IMR-90 (cell line): ENCODE measurements around the gene IBA57. TPM values are rescaled to one million over a fixed set of nuclear protein-coding genes. Genes with fewer than 3 reads are reported as not detected.

ENCODE experiments used
- ATAC-seq: fragments of 200-7000 bp; cut with Tn5 transposase; 2 replicates; pipeline ENCODE4 v1.9.1; 2020; ENCODE audit warnings: low read depth, mild to moderate bottlenecking, moderate library complexity
- BruUV-seq: library from RNA; stranded (reverse); fragments of 400-500 nt; replicated peaks from 2 replicates; lab custom pipeline; 2021; lab: Mats Ljungman, UMichigan
- CTCF ChIA-PET: fragments of 300-600 bp; formaldehyde crosslinking; extraction: SDS; loops from one replicate; lab custom pipeline; 2021; ENCODE audit warnings: antibody characterized with exemption; lab: Yijun Ruan, JAX
- POLR2A ChIA-PET: fragments of 300-600 bp; sonication (Branson Sonifier 250); formaldehyde crosslinking; loops from one replicate; lab custom pipeline; 2022; ENCODE audit warnings: antibody characterized with exemption; ENCODE audit not compliant: unreplicated experiment; lab: Charles Lee
- DNase-seq: peaks from one replicate; pipeline ENCODE4 v3.0.0; 2013
- H2AFZ ChIP-seq: replicated peaks from 2 replicates; pipeline ENCODE3; 2013; ENCODE audit warnings: low read length, mild to moderate bottlenecking; ENCODE audit not compliant: poor library complexity
- H2AK5ac ChIP-seq: 2 replicates; pipeline ENCODE4 v1.6.1; 2013; ENCODE audit warnings: low read depth, low read length, inconsistent platforms
- H2AK9ac ChIP-seq: replicated peaks from 2 replicates; pipeline ENCODE3; 2013; ENCODE audit warnings: mild to moderate bottlenecking, low read depth, low read length, moderate library complexity; ENCODE audit not compliant: poor library complexity
- H2BK120ac ChIP-seq: 2 replicates; pipeline ENCODE4 v1.6.1; 2013; ENCODE audit warnings: low read depth, low read length, inconsistent platforms
- H2BK15ac ChIP-seq: 3 replicates; pipeline ENCODE4 v1.6.1; 2013; ENCODE audit warnings: low read depth, low read length, inconsistent platforms
- H2BK20ac ChIP-seq: 2 replicates; pipeline ENCODE4 v1.6.1; 2013; ENCODE audit warnings: low read depth, mild to moderate bottlenecking, inconsistent platforms, low read length, moderate library complexity
- H2BK5ac ChIP-seq: 2 replicates; pipeline ENCODE4 v1.6.1; 2013; ENCODE audit warnings: mild to moderate bottlenecking, low read depth, low read length, inconsistent platforms; ENCODE audit not compliant: poor library complexity, severe bottlenecking
- H3K14ac ChIP-seq: replicated peaks from 2 replicates; pipeline ENCODE4 v1.6.1; 2013; ENCODE audit warnings: low read depth, low read length, inconsistent platforms
- H3K18ac ChIP-seq: 2 replicates; pipeline ENCODE4 v1.6.1; 2013; ENCODE audit warnings: low read depth, low read length, control low read depth
- H3K23ac ChIP-seq: 2 replicates; pipeline ENCODE4 v1.6.1; 2013; ENCODE audit warnings: low read depth, low read length, inconsistent platforms
- H3K27ac ChIP-seq: 2 replicates; pipeline ENCODE4 v1.5.1; 2013; ENCODE audit warnings: mild to moderate bottlenecking, control low read depth, low read length; ENCODE audit not compliant: insufficient read depth
- H3K27me3 ChIP-seq: 2 replicates; pipeline ENCODE4 v1.6.1; 2013; ENCODE audit warnings: low read length; ENCODE audit not compliant: control insufficient read depth, insufficient read depth
- H3K36me3 ChIP-seq: 2 replicates; pipeline ENCODE4 v1.6.1; 2013; ENCODE audit warnings: low read length, mixed read lengths; ENCODE audit not compliant: control insufficient read depth, insufficient read depth
- H3K4ac ChIP-seq: 2 replicates; pipeline ENCODE4 v1.6.1; 2013; ENCODE audit warnings: low read depth, low read length, inconsistent platforms
- H3K4me1 ChIP-seq: 2 replicates; pipeline ENCODE4 v1.6.1; 2013; ENCODE audit warnings: low read length, mixed read lengths; ENCODE audit not compliant: control insufficient read depth, insufficient read depth
- H3K4me2 ChIP-seq: 2 replicates; pipeline ENCODE4 v1.6.1; 2013; ENCODE audit warnings: low read depth, mild to moderate bottlenecking, control low read depth, low read length, moderate library complexity
- H3K4me3 ChIP-seq: 2 replicates; pipeline ENCODE4 v1.5.1; 2013; ENCODE audit warnings: low read depth, mild to moderate bottlenecking, control low read depth, low read length, moderate library complexity; ENCODE audit not compliant: insufficient read depth
- H3K56ac ChIP-seq: 2 replicates; pipeline ENCODE4 v1.6.1; 2013; ENCODE audit warnings: low read length, inconsistent platforms; ENCODE audit not compliant: insufficient read depth; ENCODE audit errors: extremely low read depth
- H3K79me1 ChIP-seq, 2 experiments: 2 replicates each; pipeline ENCODE4 v1.6.1; 2013; ENCODE audit warnings: low read length in 2 of 2, inconsistent platforms in 1 of 2, low read depth in 1 of 2
- H3K9ac ChIP-seq: 2 replicates; pipeline ENCODE4 v1.6.1; 2013; ENCODE audit warnings: low read depth, low read length, control low read depth
- H3K9me1 ChIP-seq: 2 replicates; pipeline ENCODE4 v1.6.1; 2013; ENCODE audit warnings: low read length, inconsistent platforms; ENCODE audit not compliant: insufficient read depth
- H3K9me3 ChIP-seq: 2 replicates; pipeline ENCODE4 v1.6.1; 2013; ENCODE audit warnings: low read length; ENCODE audit not compliant: control insufficient read depth, insufficient read depth
- H4K20me1 ChIP-seq: 2 replicates; pipeline ENCODE4 v1.6.1; 2013; ENCODE audit warnings: low read length, inconsistent platforms; ENCODE audit not compliant: insufficient read depth
- H4K5ac ChIP-seq: 2 replicates; pipeline ENCODE4 v1.6.1; 2013; ENCODE audit warnings: mild to moderate bottlenecking, low read depth, low read length, control low read depth
- H4K8ac ChIP-seq, 2 experiments: 2 replicates each; pipeline ENCODE4 v1.6.1; 2013; ENCODE audit warnings: low read depth in 2 of 2, low read length in 2 of 2, control low read depth in 1 of 2, inconsistent platforms in 1 of 2
- H4K91ac ChIP-seq: 2 replicates; pipeline ENCODE4 v1.6.1; 2013; ENCODE audit warnings: low read depth, low read length, inconsistent platforms; ENCODE audit not compliant: insufficient read depth
- CEBPB ChIP-seq: IDR thresholded peaks from 2 replicates; pipeline ENCODE4 v1.6.1; 2012; ENCODE audit warnings: low read depth, low read length, improper control_type of control experiment
- CHD1 ChIP-seq: IDR thresholded peaks from 2 replicates; pipeline ENCODE4 v1.6.1; 2012; ENCODE audit warnings: low read depth, low read length, improper control_type of control experiment
- FOS ChIP-seq: fragments of 150-350 bp; IDR thresholded peaks from 2 replicates; pipeline ENCODE4 v1.6.1; 2016; ENCODE audit warnings: low read depth, low read length
- MAFK ChIP-seq: IDR thresholded peaks from 2 replicates; pipeline ENCODE4 v1.6.1; 2012; ENCODE audit warnings: low read depth, low read length, improper control_type of control experiment
- MAZ ChIP-seq: IDR thresholded peaks from 2 replicates; pipeline ENCODE4 v1.6.1; 2012; ENCODE audit warnings: low read depth, mild to moderate bottlenecking, low read length, improper control_type of control experiment, moderate library complexity, borderline replicate concordance
- MXI1 ChIP-seq: IDR thresholded peaks from 2 replicates; pipeline ENCODE4 v1.6.1; 2012; ENCODE audit warnings: low read depth, mild to moderate bottlenecking, low read length, moderate library complexity, borderline replicate concordance
- NFE2L2 ChIP-seq: fragments of 150-350 bp; IDR thresholded peaks from 2 replicates; pipeline ENCODE4 v1.6.1; 2016; ENCODE audit warnings: low read depth, mild to moderate bottlenecking, low read length
- POLR2A ChIP-seq: IDR thresholded peaks from 2 replicates; pipeline ENCODE4 v1.6.1; 2012; ENCODE audit warnings: mild to moderate bottlenecking, low read depth, low read length
- RAD21 ChIP-seq: IDR thresholded peaks from 2 replicates; pipeline ENCODE4 v1.6.1; 2012; ENCODE audit warnings: low read length, improper control_type of control experiment
- RCOR1 ChIP-seq: IDR thresholded peaks from 2 replicates; pipeline ENCODE4 v1.6.1; 2012; ENCODE audit warnings: mild to moderate bottlenecking, low read length, improper control_type of control experiment; ENCODE audit not compliant: insufficient replicate concordance
- SMC3 ChIP-seq: fragments of 150-350 bp; IDR thresholded peaks from 2 replicates; pipeline ENCODE4 v1.6.1; 2016; ENCODE audit warnings: low read depth, mild to moderate bottlenecking, antibody characterized with exemption, low read length, moderate library complexity
- WGBS, 2 experiments: methylation state at CpG; one replicate each; pipeline versions ENCODE4 v1.1.5 to v1.1.7; 2013; ENCODE audit warnings: missing lambda C conversion rate in 2 of 2; ENCODE audit not compliant: insufficient read length in 1 of 2; ENCODE audit errors: extremely low coverage in 2 of 2; 5-methylcytosine and 5-hydroxymethylcytosine counted together
- dilution Hi-C: fragments of 300-500 bp; cut with HindIII; formaldehyde crosslinking; loops from one replicate; pipeline ENCODE4 v1.14.3; 2018; ENCODE audit warnings: low sequenced_read_pairs; ENCODE audit not compliant: unreplicated experiment
- in situ Hi-C: fragments of 300-500 bp; cut with MboI; formaldehyde crosslinking; loops from 3 replicates; pipeline ENCODE4 v1.14.3; 2019; ENCODE audit warnings: low sequenced_read_pairs, inconsistent platforms, mixed read lengths
- intact Hi-C: fragments of 100-400 bp; cut with micrococcal nuclease; formaldehyde crosslinking; loops from 2 replicates; pipeline ENCODE4 v1.10.0; 2022
- polyA plus RNA-seq, 3 experiments: library from polyadenylated mRNA; depleted of rRNA; stranded (reverse); fragments of >200 nt; gene quantifications; 2 replicates each; pipeline ENCODE4 v1.2.3, GENCODE V29; 2012; ENCODE audit warnings: low replicate concordance in 1 of 3
- total RNA-seq: library from RNA; depleted of rRNA; stranded (reverse); fragments of >200 nt; gene quantifications from 2 replicates; pipeline ENCODE4 v1.2.3, GENCODE V29; 2012
- TF ChIP-seq, protein P1 (sequence below): fragments of 150-350 bp; IDR thresholded peaks from 2 replicates; pipeline ENCODE4 v1.6.1; 2017; ENCODE audit warnings: mild to moderate bottlenecking, antibody characterized with exemption, low read length, low read depth
- TF ChIP-seq, protein P2 (sequence below): fragments of 150-350 bp; IDR thresholded peaks from 2 replicates; pipeline ENCODE4 v1.6.1; 2016; ENCODE audit warnings: low read depth, mild to moderate bottlenecking, low read length, moderate library complexity, borderline replicate concordance
- TF ChIP-seq, protein P3 (sequence below): conservative IDR thresholded peaks from 2 replicates; pipeline ENCODE4 v1.5.1; 2012; ENCODE audit warnings: mild to moderate bottlenecking, low read depth, low read length, improper control_type of control experiment

IBA57 gene
- total and polyA plus RNA-seq, 2 of the 4 experiments (the other 2 are of a cell fraction) = 2.0 to 2.6 TPM

DNA sequence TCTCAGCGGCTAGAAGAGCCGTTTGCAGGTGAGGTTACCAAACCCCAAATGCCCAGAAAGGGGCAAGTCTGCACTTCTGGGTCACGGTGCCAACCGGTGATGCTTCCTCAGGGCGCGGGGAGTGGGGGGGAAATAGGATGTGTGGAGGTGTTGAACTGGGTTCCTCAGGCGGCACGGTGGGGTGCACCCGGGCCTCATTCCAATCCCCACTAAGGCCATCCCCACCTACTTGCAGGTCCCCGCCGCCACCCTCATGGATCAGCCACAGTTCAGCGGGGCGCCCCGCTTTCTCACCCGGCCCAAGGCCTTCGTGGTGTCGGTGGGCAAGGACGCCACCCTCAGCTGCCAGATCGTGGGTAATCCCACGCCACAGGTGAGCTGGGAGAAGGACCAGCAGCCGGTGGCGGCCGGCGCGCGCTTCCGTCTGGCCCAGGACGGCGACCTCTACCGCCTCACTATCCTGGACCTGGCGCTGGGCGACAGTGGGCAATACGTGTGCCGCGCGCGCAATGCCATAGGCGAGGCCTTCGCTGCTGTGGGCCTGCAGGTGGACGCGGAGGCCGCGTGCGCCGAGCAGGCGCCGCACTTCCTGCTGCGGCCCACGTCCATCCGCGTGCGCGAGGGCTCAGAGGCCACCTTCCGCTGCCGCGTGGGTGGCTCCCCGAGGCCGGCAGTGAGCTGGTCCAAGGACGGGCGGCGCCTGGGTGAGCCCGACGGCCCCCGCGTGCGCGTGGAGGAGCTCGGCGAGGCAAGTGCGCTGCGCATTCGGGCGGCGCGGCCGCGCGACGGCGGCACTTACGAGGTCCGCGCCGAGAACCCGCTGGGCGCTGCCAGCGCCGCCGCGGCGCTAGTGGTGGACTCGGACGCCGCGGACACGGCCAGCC, 46.2 kb downstream of the IBA57 start:
- Histone ChIP-seq H3K4me2 (no peak overlapping the region), H2BK20ac (no peak overlapping the region), H3K18ac (no peak overlapping the region), H3K27me3 (no peaks in the 10 kb centered on the region; the same call in 1 of the 2 replicates), H4K8ac (no peak overlapping the region), H2BK5ac (no peak overlapping the region), H2BK120ac (no peak overlapping the region), H3K9me3 (no peaks in the 10 kb centered on the region), H3K9ac (no peak overlapping the region), H2AK5ac (no peak overlapping the region), H3K4me1 (peaks cover 10% of the 10 kb centered on the region; the same call in 1 of the 2 replicates), H2BK15ac (no peak overlapping the region), H3K4me3 (no peak overlapping the region), H3K79me1 (peaks cover 0 to 13% of the 10 kb centered on the region in 2 experiments; a peak in 2 of 4 replicates), H4K91ac (no peak overlapping the region), H3K9me1 (peaks cover 4% of the 10 kb centered on the region; the same call in 1 of the 2 replicates), H2AFZ (no peak overlapping the region), H3K27ac (no peak overlapping the region), H3K14ac (no peak overlapping the region), H3K4ac (no peak overlapping the region), H3K23ac (no peak overlapping the region), H3K56ac (no peak overlapping the region), H4K5ac (no peak overlapping the region), H4K20me1 (peaks cover 5% of the 10 kb centered on the region; the same call in 1 of the 2 replicates), H2AK9ac (peak overlapping the region; percentile 28), H3K36me3 (peaks cover 5% of the 10 kb centered on the region; the same call in 1 of the 2 replicates)
- POLR2A ChIA-PET = no interaction called here
- ATAC-seq = no peak
- CTCF ChIA-PET = no interaction called here
- WGBS, 2 experiments = 64% methylated on average over 39 of the region's 96 CpGs; no CpG with 5 or more reads in 1 of the 2 experiments
- DNase-seq = no peak
- dilution Hi-C loops = no loop called here
- intact Hi-C loops = loop anchor here (5.0 kb wide), 1 partner anchor 246 kb away; a partner anchor contains a TSS
- in situ Hi-C loops = no loop called here
- no TSS peak for BruUV-seq
- TF ChIP-seq CHD1 (no peak), CEBPB (no peak), MAZ (no peak), RAD21 (no peak), POLR2A (no peak), MXI1 (no peak), FOS (no peak), RCOR1 (no peak), MAFK (no peak), NFE2L2 (no peak), SMC3 (no peak)
- TF ChIP-seq, protein P1, sequence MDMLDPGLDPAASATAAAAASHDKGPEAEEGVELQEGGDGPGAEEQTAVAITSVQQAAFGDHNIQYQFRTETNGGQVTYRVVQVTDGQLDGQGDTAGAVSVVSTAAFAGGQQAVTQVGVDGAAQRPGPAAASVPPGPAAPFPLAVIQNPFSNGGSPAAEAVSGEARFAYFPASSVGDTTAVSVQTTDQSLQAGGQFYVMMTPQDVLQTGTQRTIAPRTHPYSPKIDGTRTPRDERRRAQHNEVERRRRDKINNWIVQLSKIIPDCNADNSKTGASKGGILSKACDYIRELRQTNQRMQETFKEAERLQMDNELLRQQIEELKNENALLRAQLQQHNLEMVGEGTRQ = no peak
- TF ChIP-seq, protein P2, sequence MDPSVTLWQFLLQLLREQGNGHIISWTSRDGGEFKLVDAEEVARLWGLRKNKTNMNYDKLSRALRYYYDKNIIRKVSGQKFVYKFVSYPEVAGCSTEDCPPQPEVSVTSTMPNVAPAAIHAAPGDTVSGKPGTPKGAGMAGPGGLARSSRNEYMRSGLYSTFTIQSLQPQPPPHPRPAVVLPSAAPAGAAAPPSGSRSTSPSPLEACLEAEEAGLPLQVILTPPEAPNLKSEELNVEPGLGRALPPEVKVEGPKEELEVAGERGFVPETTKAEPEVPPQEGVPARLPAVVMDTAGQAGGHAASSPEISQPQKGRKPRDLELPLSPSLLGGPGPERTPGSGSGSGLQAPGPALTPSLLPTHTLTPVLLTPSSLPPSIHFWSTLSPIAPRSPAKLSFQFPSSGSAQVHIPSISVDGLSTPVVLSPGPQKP = no peak
- TF ChIP-seq, protein P3, sequence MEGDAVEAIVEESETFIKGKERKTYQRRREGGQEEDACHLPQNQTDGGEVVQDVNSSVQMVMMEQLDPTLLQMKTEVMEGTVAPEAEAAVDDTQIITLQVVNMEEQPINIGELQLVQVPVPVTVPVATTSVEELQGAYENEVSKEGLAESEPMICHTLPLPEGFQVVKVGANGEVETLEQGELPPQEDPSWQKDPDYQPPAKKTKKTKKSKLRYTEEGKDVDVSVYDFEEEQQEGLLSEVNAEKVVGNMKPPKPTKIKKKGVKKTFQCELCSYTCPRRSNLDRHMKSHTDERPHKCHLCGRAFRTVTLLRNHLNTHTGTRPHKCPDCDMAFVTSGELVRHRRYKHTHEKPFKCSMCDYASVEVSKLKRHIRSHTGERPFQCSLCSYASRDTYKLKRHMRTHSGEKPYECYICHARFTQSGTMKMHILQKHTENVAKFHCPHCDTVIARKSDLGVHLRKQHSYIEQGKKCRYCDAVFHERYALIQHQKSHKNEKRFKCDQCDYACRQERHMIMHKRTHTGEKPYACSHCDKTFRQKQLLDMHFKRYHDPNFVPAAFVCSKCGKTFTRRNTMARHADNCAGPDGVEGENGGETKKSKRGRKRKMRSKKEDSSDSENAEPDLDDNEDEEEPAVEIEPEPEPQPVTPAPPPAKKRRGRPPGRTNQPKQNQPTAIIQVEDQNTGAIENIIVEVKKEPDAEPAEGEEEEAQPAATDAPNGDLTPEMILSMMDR = no peak
